Endodermal cell (in vitro differentiated cells): ENCODE results near the gene C9orf78. TPM values are rescaled to one million over a fixed set of nuclear protein-coding genes. Genes with fewer than 3 reads are reported as not detected.

Experiments
- DNase-seq: peaks from one replicate; pipeline ENCODE4 v3.0.0-alpha.2; 2017
- H3K27ac ChIP-seq: 2 replicates; pipeline ENCODE4 v1.5.1; 2013; ENCODE audit warnings: mild to moderate bottlenecking, low read depth, low read length, moderate library complexity
- H3K27me3 ChIP-seq: 2 replicates; pipeline ENCODE4 v1.6.1; 2013; ENCODE audit warnings: mild to moderate bottlenecking, low read length, moderate library complexity; ENCODE audit not compliant: insufficient read depth, control insufficient read depth, poor library complexity, severe bottlenecking
- H3K36me3 ChIP-seq: 2 replicates; pipeline ENCODE4 v1.7.0; 2013; ENCODE audit warnings: mild to moderate bottlenecking, low read length, moderate library complexity; ENCODE audit not compliant: control insufficient read depth, insufficient read depth
- H3K4me1 ChIP-seq: one replicate; pipeline ENCODE4 v1.7.0; 2013; ENCODE audit warnings: low read length; ENCODE audit not compliant: control insufficient read depth, insufficient read depth
- H3K4me3 ChIP-seq: 2 replicates; pipeline ENCODE4 v1.5.1; 2013; ENCODE audit warnings: mild to moderate bottlenecking, low read length, moderate library complexity
- H3K9ac ChIP-seq: 2 replicates; pipeline ENCODE4 v1.6.1; 2013; ENCODE audit warnings: mild to moderate bottlenecking, low read length, moderate library complexity; ENCODE audit not compliant: poor library complexity, severe bottlenecking; ENCODE audit errors: extremely low read depth
- H3K9me3 ChIP-seq: 2 replicates; pipeline ENCODE4 v1.6.1; 2013; ENCODE audit warnings: mild to moderate bottlenecking, low read length, moderate library complexity; ENCODE audit not compliant: control insufficient read depth
- H3K27ac Mint-ChIP-seq: 2 replicates; pipeline ENCODE4 v1.8.0; 2020; ENCODE audit warnings: mixed read lengths
- H3K27me3 Mint-ChIP-seq: 2 replicates; pipeline ENCODE4 v1.8.0; 2021; ENCODE audit warnings: mild to moderate bottlenecking, mixed read lengths; ENCODE audit not compliant: insufficient read depth
- H3K36me3 Mint-ChIP-seq: 2 replicates; pipeline ENCODE4 v1.8.0; 2020; ENCODE audit warnings: low read depth, mixed read lengths
- H3K4me1 Mint-ChIP-seq: 2 replicates; pipeline ENCODE4 v1.8.0; 2020; ENCODE audit warnings: mixed read lengths
- H3K4me3 Mint-ChIP-seq: 2 replicates; pipeline ENCODE4 v1.8.0; 2020; ENCODE audit warnings: mild to moderate bottlenecking, moderate library complexity, mixed read lengths
- H3K9me3 Mint-ChIP-seq: 2 replicates; pipeline ENCODE4 v1.8.0; 2020; ENCODE audit warnings: mild to moderate bottlenecking, mixed read lengths
- CTCF ChIP-seq: fragments of 200-600 bp; sonication (generic); conservative IDR thresholded peaks from 2 replicates; pipeline ENCODE4 v1.5.0; 2021; ENCODE audit warnings: antibody characterized with exemption, mild to moderate bottlenecking
- WGBS, 2 experiments: methylation state at CpG; one replicate each; pipeline versions ENCODE4 v1.1.5 to v1.1.7; 2013; ENCODE audit warnings: missing lambda C conversion rate in 2 of 2, mixed read lengths in 1 of 2; ENCODE audit not compliant: insufficient coverage in 1 of 2, insufficient read length in 1 of 2; 5-methylcytosine and 5-hydroxymethylcytosine counted together
- total RNA-seq, 2 donors: library from RNA; stranded (reverse); fragmentation: NEBNext Ultra II Directional in 1 of 2; extraction: Animal tissue kit (Norgen Biotek cat#: 25700) in 1 of 2; gene quantifications; 2 replicates in 1 of 2; 3 replicates in 1 of 2; pipeline ENCODE4 v1.2.1, GENCODE V29; 2021

C9orf78 gene
- total RNA-seq, 2 donors from 2014 or later: 29.9 to 34.1 TPM

- no peak for DNase-seq
- no peak for TF ChIP-seq CTCF
- Mint-ChIP-seq H3K27me3 (no peaks in the 10 kb centered on the region), H3K4me3 (no peak overlapping the region), H3K4me1 (no peaks in the 10 kb centered on the region), H3K27ac (no peak overlapping the region), H3K9me3 (no peaks in the 10 kb centered on the region), H3K36me3 (peaks cover 21% of the 10 kb centered on the region)
- Histone ChIP-seq H3K4me3 (no peak overlapping the region), H3K36me3 (peaks cover 6% of the 10 kb centered on the region), H3K9ac (no peak overlapping the region), H3K4me1 (no peaks in the 10 kb centered on the region), H3K27me3 (no peaks in the 10 kb centered on the region), H3K9me3 (no peaks in the 10 kb centered on the region), H3K27ac (no peak overlapping the region)
- 93 to 94% methylated on average over 32 to 38 of the region's 38 CpGs for WGBS, 2 experiments
These were observed 39.4 kb upstream of the C9orf78 start for GRCh38 chr9:129874261-129875101.

- Histone ChIP-seq H3K27me3 (no peaks in the 10 kb centered on the region), H3K9me3 (no peaks in the 10 kb centered on the region), H3K36me3 (peaks cover 6% of the 10 kb centered on the region), H3K4me3 (no peak overlapping the region), H3K9ac (no peak overlapping the region), H3K27ac (no peak overlapping the region), H3K4me1 (no peaks in the 10 kb centered on the region)
- peaks cover 21% of the 10 kb centered on the region for H3K36me3 Mint-ChIP-seq
- no peak for TF ChIP-seq CTCF
- no peak for DNase-seq
- H3K27me3 Mint-ChIP-seq: no peaks in the 10 kb centered on the region
- no peak overlapping the region for H3K27ac Mint-ChIP-seq
- WGBS, 2 experiments: 86 to 97% methylated on average over 10 to 16 of the region's 16 CpGs
- H3K9me3 Mint-ChIP-seq: no peaks in the 10 kb centered on the region
- no peak overlapping the region for H3K4me3 Mint-ChIP-seq
- no peaks in the 10 kb centered on the region for H3K4me1 Mint-ChIP-seq
These were observed 38.6 kb upstream of the C9orf78 start for GRCh38 chr9:129873563-129874190.

- Mint-ChIP-seq H3K27ac (no peak overlapping the region), H3K36me3 (peaks cover 18% of the 10 kb centered on the region), H3K4me1 (no peaks in the 10 kb centered on the region), H3K9me3 (no peaks in the 10 kb centered on the region), H3K27me3 (no peaks in the 10 kb centered on the region), H3K4me3 (no peak overlapping the region)
- H3K36me3 ChIP-seq: peaks cover 6% of the 10 kb centered on the region
- TF ChIP-seq CTCF: no peak
- no peak overlapping the region for H3K27ac ChIP-seq
- no peaks in the 10 kb centered on the region for H3K4me1 ChIP-seq
- DNase-seq: no peak
- no peaks in the 10 kb centered on the region for H3K27me3 ChIP-seq
- no peak overlapping the region for H3K4me3 ChIP-seq
- 92 to 93% methylated on average over 8 to 10 of the region's 11 CpGs for WGBS, 2 experiments
- H3K9ac ChIP-seq: no peak overlapping the region
- H3K9me3 ChIP-seq: no peaks in the 10 kb centered on the region
These were observed 36.0 kb upstream of the C9orf78 start for GRCh38 chr9:129871046-129871445.
